ENCODE results near the gene INAFM2.

INAFM2 gene

DNA sequence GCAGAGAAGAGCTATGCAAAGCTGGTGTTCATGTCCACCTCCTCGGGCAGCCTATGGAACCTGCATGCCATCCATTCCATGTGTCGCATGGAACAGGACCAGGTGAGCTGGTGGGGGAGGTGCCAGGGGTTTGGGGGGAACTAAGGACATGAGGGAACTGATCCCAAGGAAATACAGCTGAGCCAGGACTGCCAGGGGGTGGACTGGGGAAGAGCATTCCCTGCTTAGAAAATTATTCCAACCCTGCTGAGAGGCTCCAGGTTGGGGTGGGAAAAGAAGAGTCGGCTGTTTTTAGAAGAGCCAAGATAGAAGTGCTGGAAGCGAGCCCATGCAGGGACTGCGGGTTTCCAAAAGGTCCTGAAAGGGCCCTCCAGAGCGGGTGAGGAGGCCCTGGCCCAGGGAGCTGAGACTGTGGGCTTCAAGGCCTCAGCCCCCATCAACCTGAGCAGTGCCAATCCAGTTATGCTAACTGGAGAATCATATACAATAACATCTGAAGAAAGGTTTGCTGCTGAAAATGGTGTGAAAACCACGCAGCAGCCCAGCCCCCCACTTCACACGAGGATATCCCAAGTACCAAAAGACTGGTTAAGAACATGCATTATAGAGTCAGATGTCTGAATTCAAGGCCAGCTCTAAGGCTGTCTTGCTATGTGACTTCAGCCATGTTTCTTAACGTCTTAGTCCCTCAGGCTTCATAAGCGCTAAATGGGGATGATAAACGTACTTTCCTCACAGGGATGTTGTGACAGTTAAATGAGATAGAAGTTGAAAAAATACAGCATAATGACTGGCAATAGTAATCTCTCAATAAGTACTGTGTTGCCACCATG is 42.3 kb downstream of the INAFM2 start:
- no peak for DNase-seq

- DNase-seq = no peak
Measured at GRCh38 chr15:40366457-40367370, 43.2 kb downstream of the INAFM2 start.

GRCh38 chr15:40367371-40367685 is 43.8 kb downstream of the INAFM2 start:
- no peak for DNase-seq

GRCh38 chr15:40367686-40368611 is 44.5 kb downstream of the INAFM2 start:
- no peak for DNase-seq

DNA sequence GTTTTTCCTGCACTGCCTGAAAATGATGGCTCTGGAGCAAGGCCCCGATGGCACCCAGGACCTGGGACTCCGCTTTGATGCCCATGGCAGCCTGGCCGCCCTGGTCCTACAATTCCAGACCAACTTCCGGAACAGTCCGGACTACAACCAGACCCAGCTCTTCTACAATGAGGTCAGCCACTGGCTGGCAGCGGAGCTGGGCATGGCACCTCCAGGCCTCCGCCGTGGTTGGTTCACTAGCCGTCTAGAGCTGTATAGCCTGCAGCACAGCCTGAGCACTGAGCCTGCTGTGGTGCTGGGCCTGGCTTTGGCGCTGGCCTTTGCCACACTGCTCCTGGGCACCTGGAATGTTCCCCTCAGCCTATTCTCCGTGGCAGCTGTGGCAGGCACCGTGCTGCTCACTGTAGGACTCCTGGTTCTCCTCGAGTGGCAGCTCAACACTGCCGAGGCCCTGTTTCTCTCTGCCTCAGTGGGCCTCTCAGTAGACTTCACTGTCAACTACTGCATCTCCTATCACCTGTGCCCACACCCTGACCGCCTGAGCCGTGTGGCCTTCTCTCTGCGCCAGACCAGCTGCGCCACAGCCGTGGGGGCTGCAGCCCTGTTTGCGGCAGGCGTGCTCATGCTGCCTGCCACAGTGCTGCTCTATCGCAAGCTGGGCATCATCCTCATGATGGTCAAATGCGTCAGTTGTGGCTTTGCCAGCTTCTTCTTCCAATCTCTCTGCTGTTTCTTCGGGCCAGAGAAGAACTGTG is 45.4 kb downstream of the INAFM2 start:
- DNase-seq = no peak

- DNase-seq = no peak
Measured at GRCh38 chr15:40369474-40369869, 46.0 kb downstream of the INAFM2 start.

- no peak for DNase-seq
Measured at GRCh38 chr15:40369971-40370370, 46.5 kb downstream of the INAFM2 start.

- no peak for DNase-seq
Measured at GRCh38 chr15:40372981-40373380, 49.5 kb downstream of the INAFM2 start.

All from NCI-H2227 treated with DMSO at 0.1 percent for 48 hours (cell line).